Smooth muscle cell (in vitro differentiated cells): ENCODE data around the gene SZT2. TPM values are rescaled to one million over a fixed set of nuclear protein-coding genes. Genes with fewer than 3 reads are reported as not detected.
"Not testable (repeated sequence)": the region's sequence is repeated elsewhere in the genome, so short reads cannot be mapped to it uniquely, and the experiment has no call there.

Source experiments
- DNase-seq: peaks from one replicate; lab custom pipeline; 2025; ENCODE audit not compliant: unreplicated experiment; lab: John Stamatoyannopoulos, UW
- H2AFZ ChIP-seq: fragments of 200-600 bp; sonication (generic); 2 replicates; pipeline ENCODE4 v1.6.0; 2016; ENCODE audit warnings: antibody characterized with exemption, low read depth, mild to moderate bottlenecking
- H3F3A ChIP-seq: fragments of 200-600 bp; sonication (generic); 2 replicates; pipeline ENCODE4 v1.6.0; 2017; ENCODE audit warnings: antibody characterized with exemption, low read depth
- H3K27ac ChIP-seq: fragments of 200-600 bp; sonication (generic); 2 replicates; pipeline ENCODE4 v1.5.1; 2016; ENCODE audit warnings: low read depth, mild to moderate bottlenecking
- H3K27me3 ChIP-seq: fragments of 200-600 bp; sonication (generic); 2 replicates; pipeline ENCODE4 v1.6.1; 2016; ENCODE audit warnings: low read depth, mild to moderate bottlenecking
- H3K36me3 ChIP-seq: fragments of 200-600 bp; sonication (generic); 2 replicates; pipeline ENCODE4 v1.5.1; 2016; ENCODE audit warnings: low read depth
- H3K4me1 ChIP-seq: fragments of 200-600 bp; sonication (generic); 2 replicates; pipeline ENCODE4 v1.5.1; 2016; ENCODE audit warnings: low read depth
- H3K4me2 ChIP-seq: fragments of 200-600 bp; sonication (generic); 2 replicates; pipeline ENCODE4 v1.6.0; 2016; ENCODE audit warnings: mild to moderate bottlenecking
- H3K4me3 ChIP-seq: fragments of 200-600 bp; sonication (generic); 2 replicates; pipeline ENCODE4 v1.5.1; 2016; ENCODE audit warnings: mild to moderate bottlenecking
- H3K79me2 ChIP-seq: fragments of 200-600 bp; sonication (generic); 2 replicates; pipeline ENCODE4 v1.6.0; 2016; ENCODE audit warnings: low read depth, mild to moderate bottlenecking
- H3K9ac ChIP-seq: fragments of 200-600 bp; sonication (generic); 2 replicates; pipeline ENCODE4 v1.6.0; 2016; ENCODE audit warnings: low read depth
- H3K9me3 ChIP-seq: fragments of 200-600 bp; sonication (generic); replicated peaks from 2 replicates; pipeline ENCODE4 v1.5.1; 2016; ENCODE audit warnings: low read depth
- H4K20me1 ChIP-seq: fragments of 200-600 bp; sonication (generic); 2 replicates; pipeline ENCODE4 v1.6.0; 2016; ENCODE audit warnings: low read depth
- WGBS: methylation state at CpG from one replicate; pipeline ENCODE4 v1.1.7; 2016; ENCODE audit warnings: low lambda C conversion rate; 5-methylcytosine and 5-hydroxymethylcytosine counted together
- polyA plus RNA-seq: library from polyadenylated mRNA; unstranded; fragments of >200 nt; fragmentation: Nextera tagmentation; extraction: Ambion mirVana; gene quantifications from 2 replicates; pipeline ENCODE4 v1.2.1, GENCODE V29; 2016
- total RNA-seq: library from RNA; depleted of rRNA; stranded (reverse); fragments of >200 nt; gene quantifications from 2 replicates; pipeline ENCODE4 v1.2.3, GENCODE V29; 2014
- TF ChIP-seq, protein P1 (sequence below): fragments of 200-600 bp; sonication (generic); IDR thresholded peaks from 2 replicates; pipeline ENCODE4 v1.5.1; 2017; ENCODE audit warnings: borderline replicate concordance, mild to moderate bottlenecking, antibody characterized with exemption; ENCODE audit not compliant: insufficient read depth, poor library complexity, severe bottlenecking

SZT2 gene
- total and polyA plus RNA-seq, 2 experiments from 2014 or later = 9.0 to 20.8 TPM

DNA sequence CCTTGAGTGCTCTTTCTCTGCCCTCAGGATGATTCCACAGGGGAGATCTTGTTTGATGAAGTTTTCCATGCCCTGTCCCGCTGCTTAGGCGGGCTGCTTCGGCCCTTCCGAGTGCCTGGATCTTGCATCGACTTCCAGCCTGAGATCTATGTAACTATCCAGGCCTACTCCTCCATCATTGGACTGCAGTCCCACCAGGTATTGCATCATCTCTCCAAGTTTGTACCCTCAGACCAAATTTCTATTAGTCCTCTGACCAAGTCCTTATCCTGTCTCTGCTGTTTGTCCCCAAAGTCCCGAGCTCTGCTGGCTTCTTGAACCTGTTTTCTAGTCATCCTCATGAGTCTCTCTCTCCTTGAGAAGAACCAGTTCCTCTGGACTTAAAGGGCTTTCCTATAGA is 14.7 kb downstream of the SZT2 start:
- Histone ChIP-seq H3K4me2 (no peak overlapping the region), H3K79me2 (peaks cover 3% of the 10 kb centered on the region), H3K4me3 (no peak overlapping the region), H4K20me1 (peaks cover 67% of the 10 kb centered on the region), H3K9me3 (no peaks in the 10 kb centered on the region), H3K4me1 (no peaks in the 10 kb centered on the region), H3K9ac (no peak overlapping the region), H3K27ac (no peak overlapping the region), H3K36me3 (peaks cover 4% of the 10 kb centered on the region), H3K27me3 (no peaks in the 10 kb centered on the region), H2AFZ (no peak overlapping the region), H3F3A (no peaks in the 10 kb centered on the region)
- no peak for DNase-seq
- TF ChIP-seq, protein P1, sequence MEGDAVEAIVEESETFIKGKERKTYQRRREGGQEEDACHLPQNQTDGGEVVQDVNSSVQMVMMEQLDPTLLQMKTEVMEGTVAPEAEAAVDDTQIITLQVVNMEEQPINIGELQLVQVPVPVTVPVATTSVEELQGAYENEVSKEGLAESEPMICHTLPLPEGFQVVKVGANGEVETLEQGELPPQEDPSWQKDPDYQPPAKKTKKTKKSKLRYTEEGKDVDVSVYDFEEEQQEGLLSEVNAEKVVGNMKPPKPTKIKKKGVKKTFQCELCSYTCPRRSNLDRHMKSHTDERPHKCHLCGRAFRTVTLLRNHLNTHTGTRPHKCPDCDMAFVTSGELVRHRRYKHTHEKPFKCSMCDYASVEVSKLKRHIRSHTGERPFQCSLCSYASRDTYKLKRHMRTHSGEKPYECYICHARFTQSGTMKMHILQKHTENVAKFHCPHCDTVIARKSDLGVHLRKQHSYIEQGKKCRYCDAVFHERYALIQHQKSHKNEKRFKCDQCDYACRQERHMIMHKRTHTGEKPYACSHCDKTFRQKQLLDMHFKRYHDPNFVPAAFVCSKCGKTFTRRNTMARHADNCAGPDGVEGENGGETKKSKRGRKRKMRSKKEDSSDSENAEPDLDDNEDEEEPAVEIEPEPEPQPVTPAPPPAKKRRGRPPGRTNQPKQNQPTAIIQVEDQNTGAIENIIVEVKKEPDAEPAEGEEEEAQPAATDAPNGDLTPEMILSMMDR = no peak
- WGBS = 96% methylated on average over 6 of the region's 6 CpGs

DNA sequence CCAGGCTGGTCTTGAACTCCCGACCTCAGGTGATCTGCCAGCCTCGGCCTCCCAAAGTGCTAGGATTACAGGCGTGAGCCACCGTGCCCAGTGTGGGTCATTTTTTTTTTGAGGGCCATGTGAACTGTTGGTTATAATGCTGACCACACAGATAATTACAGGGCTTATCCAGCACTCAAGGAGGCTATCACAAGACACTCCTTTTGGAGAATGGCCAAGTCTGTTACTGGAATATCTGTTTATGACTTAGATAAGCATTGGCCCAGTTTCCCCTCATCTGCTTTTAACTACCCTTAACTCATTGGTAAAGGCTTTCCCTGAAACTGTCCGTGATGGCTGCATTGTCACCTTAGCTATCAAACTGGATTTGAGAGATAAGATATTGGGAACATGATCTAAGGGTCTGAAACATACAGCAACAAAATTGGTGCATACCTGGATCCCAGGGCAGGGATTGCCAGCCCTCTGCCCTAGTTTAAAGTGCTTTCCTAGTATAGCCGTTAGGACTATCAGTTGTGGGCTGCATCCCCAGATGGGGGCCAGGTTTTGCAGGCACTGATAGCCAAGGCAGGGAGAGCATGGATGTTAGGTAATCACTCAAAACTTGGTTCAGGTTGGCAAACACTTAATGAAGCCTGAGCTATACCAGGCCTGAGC is 15.6 kb downstream of the SZT2 start:
- no peak overlapping the region for H2AFZ ChIP-seq
- H3F3A ChIP-seq = no peaks in the 10 kb centered on the region
- TF ChIP-seq, protein P1 = no peak
- H3K4me1 ChIP-seq = no peaks in the 10 kb centered on the region
- 51% methylated on average over 6 of the region's 6 CpGs for WGBS
- no peak overlapping the region for H3K4me2 ChIP-seq
- H3K27me3 ChIP-seq = no peaks in the 10 kb centered on the region
- no peak overlapping the region for H3K9ac ChIP-seq
- no peak for DNase-seq
- H4K20me1 ChIP-seq = peaks cover 57% of the 10 kb centered on the region
- no peak overlapping the region for H3K27ac ChIP-seq
- H3K9me3 ChIP-seq = no peaks in the 10 kb centered on the region
- no peaks in the 10 kb centered on the region for H3K79me2 ChIP-seq
- peaks cover 4% of the 10 kb centered on the region for H3K36me3 ChIP-seq
- H3K4me3 ChIP-seq = no peak overlapping the region

DNA sequence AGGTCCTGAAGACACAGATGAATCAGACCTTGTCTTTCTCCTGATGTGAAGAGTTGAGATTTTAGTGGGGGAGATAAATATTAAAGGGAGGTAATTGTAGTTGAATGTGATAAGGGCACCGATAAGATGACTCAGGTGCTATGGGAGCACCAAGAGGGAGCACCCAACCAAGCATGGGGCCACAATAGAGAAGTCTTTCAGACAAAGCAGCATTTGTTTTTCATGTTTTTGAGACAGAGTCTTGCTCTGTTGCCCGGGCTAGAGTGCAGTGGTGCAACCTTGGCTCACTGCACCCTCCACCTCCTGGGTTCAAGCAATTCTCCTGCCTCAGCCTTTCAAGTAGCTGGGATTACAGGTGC is 16.2 kb downstream of the SZT2 start:
- Histone ChIP-seq H3K4me2 (no peak overlapping the region), H3K9ac (no peak overlapping the region), H2AFZ (no peak overlapping the region), H3K36me3 (peaks cover 4% of the 10 kb centered on the region), H3F3A (no peaks in the 10 kb centered on the region), H4K20me1 (peaks cover 53% of the 10 kb centered on the region), H3K27ac (no peak overlapping the region), H3K9me3 (no peaks in the 10 kb centered on the region), H3K27me3 (no peaks in the 10 kb centered on the region), H3K4me1 (no peaks in the 10 kb centered on the region), H3K79me2 (no peaks in the 10 kb centered on the region), H3K4me3 (no peak overlapping the region)
- DNase-seq = no peak
- TF ChIP-seq, protein P1 = no peak
- WGBS = 90% methylated on average over 2 of the region's 2 CpGs

DNA sequence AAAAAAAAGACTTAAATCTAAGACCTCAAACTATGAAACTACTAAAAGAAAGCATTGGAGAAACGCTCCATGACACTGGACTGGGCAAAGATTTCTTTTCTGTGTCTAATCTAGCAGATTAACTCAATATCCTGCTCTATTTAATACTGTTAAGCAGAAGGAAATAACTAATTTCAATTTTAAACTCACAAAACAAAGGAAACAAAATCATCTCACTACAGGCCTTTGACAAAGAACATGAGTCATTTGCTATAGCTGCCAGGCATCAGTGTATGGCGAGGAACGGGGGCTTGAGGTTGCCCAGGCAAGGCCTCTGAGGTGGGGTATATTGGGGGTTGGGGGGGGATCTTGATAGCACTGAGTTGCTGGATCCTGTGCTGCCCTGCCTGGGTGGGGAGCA is 20.9 kb downstream of the SZT2 start:
- Histone ChIP-seq H3K4me1 (no peaks in the 10 kb centered on the region), H3K4me2 (no peak overlapping the region), H3K27me3 (no peaks in the 10 kb centered on the region), H3K36me3 (peaks cover 2% of the 10 kb centered on the region), H4K20me1 (peaks cover 10% of the 10 kb centered on the region), H2AFZ (no peak overlapping the region), H3K9ac (no peak overlapping the region), H3K9me3 (no peaks in the 10 kb centered on the region), H3K4me3 (no peak overlapping the region), H3K79me2 (no peaks in the 10 kb centered on the region), H3K27ac (no peak overlapping the region), H3F3A (no peaks in the 10 kb centered on the region)
- no peak for DNase-seq
- TF ChIP-seq, protein P1 = no peak
- 100% methylated on average over 3 of the region's 3 CpGs for WGBS

DNA sequence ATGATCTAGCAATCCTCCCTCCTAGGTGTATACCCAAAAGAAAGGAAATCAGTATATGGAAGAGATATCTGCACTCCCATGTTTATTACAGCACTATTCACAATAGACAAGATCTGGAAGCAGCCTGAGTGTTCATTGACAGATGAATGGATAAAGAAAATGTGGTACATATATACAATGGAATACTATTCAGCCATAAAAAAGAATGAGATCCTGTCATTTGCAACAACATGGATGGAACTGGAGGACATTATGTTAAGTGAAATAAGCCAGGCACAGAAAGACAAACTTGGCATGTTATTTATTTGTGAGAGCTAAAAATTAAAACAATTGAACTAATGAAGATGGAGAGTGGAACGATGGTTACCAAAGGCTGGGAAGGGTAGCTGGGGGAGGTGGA is 23.7 kb downstream of the SZT2 start:
- not testable (repeated sequence) for H3K4me2 ChIP-seq, H3K9me3 ChIP-seq, H4K20me1 ChIP-seq, H3K27me3 ChIP-seq, DNase-seq, H3K4me1 ChIP-seq, H3K27ac ChIP-seq, H3K9ac ChIP-seq, H3K4me3 ChIP-seq, H3F3A ChIP-seq, H3K79me2 ChIP-seq, H2AFZ ChIP-seq
- peaks cover 11% of the 10 kb centered on the region for H3K36me3 ChIP-seq
- 100% methylated on average over 1 of the region's 1 CpG for WGBS
